DMS153 treated with DMSO at 0.1 percent for 48 hours (cell line): ENCODE results near the gene GARNL3.

Experiments
- DNase-seq: peaks from one replicate; lab custom pipeline; 2025; ENCODE audit not compliant: unreplicated experiment; lab: John Stamatoyannopoulos, UW

The GARNL3 gene

GRCh38 chr9:127426756-127427155 is 162.2 kb downstream of the GARNL3 start:
- DNase-seq: no peak

GRCh38 chr9:127428348-127428747 is 163.8 kb downstream of the GARNL3 start:
- DNase-seq: no peak

GRCh38 chr9:127430415-127430814 is 165.8 kb downstream of the GARNL3 start:
- no peak for DNase-seq

GRCh38 chr9:127437497-127438264 is 173.1 kb downstream of the GARNL3 start:
- DNase-seq: no peak

DNA sequence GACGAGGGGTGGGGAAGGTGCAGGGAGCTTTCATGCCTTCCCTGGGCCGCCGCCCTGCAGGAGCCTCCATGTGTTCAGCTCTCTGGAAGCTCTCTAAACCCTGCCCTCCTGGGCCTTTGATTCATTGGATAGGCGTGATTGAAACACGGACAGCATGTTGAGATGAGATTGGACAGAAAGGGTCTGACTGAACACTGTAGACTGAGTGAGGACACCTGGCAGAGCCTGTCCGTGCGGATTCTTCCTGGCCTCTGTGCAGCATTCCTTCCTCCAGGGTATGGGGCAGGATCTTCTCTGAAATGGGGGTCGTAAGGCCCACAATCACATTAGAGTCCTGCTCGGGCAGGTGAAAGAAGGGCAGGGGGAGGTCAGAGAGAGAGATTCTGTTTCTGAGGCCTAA is 173.8 kb downstream of the GARNL3 start:
- no peak for DNase-seq
